H9 (cell line): ENCODE measurements around the gene ROPN1B. TPM values are rescaled to one million over a fixed set of nuclear protein-coding genes. Genes with fewer than 3 reads are reported as not detected.

Experiments used
- DNase-seq: peaks from one replicate; pipeline ENCODE4 v3.0.0-alpha.2; 2017
- H2AFZ ChIP-seq: one replicate; pipeline ENCODE4 v1.6.1; 2013; ENCODE audit warnings: mild to moderate bottlenecking, low read length, control low read depth, moderate library complexity
- H2AK5ac ChIP-seq: 2 replicates; pipeline ENCODE4 v1.6.1; 2013; ENCODE audit warnings: low read length, control low read depth, mixed read lengths; ENCODE audit not compliant: insufficient read length
- H2BK120ac ChIP-seq: one replicate; pipeline ENCODE4 v1.6.1; 2013; ENCODE audit warnings: low read depth, mild to moderate bottlenecking, low read length, control low read depth, inconsistent platforms; ENCODE audit not compliant: poor library complexity, severe bottlenecking
- H2BK12ac ChIP-seq: 2 replicates; pipeline ENCODE4 v1.6.1; 2013; ENCODE audit warnings: low read length, control low read depth, mixed read lengths, low read depth; ENCODE audit not compliant: insufficient read length
- H2BK15ac ChIP-seq: 2 replicates; pipeline ENCODE4 v1.6.1; 2013; ENCODE audit warnings: low read depth, low read length, control low read depth
- H2BK20ac ChIP-seq: one replicate; pipeline ENCODE4 v1.6.1; 2013; ENCODE audit warnings: low read depth, mild to moderate bottlenecking, low read length, control low read depth, inconsistent platforms; ENCODE audit not compliant: poor library complexity, severe bottlenecking
- H2BK5ac ChIP-seq: 2 replicates; pipeline ENCODE4 v1.6.1; 2013; ENCODE audit warnings: low read length, control low read depth, mixed read lengths; ENCODE audit not compliant: insufficient read length
- H3K14ac ChIP-seq: 2 replicates; pipeline ENCODE4 v1.6.1; 2013; ENCODE audit warnings: low read length, control low read depth; ENCODE audit not compliant: insufficient read depth
- H3K18ac ChIP-seq: 2 replicates; pipeline ENCODE4 v1.6.1; 2013; ENCODE audit warnings: low read depth, mild to moderate bottlenecking, mixed read lengths, low read length, control low read depth; ENCODE audit not compliant: insufficient read length
- H3K23ac ChIP-seq: 2 replicates; pipeline ENCODE4 v1.6.1; 2013; ENCODE audit warnings: low read length, control low read depth, mixed read lengths, low read depth; ENCODE audit not compliant: insufficient read length
- H3K23me2 ChIP-seq: 2 replicates; pipeline ENCODE4 v1.6.1; 2013; ENCODE audit warnings: low read depth, mild to moderate bottlenecking, mixed read lengths, low read length, control low read depth; ENCODE audit not compliant: insufficient read length, poor library complexity, severe bottlenecking
- H3K27ac ChIP-seq: 2 replicates; pipeline ENCODE4 v1.5.1; 2013; ENCODE audit warnings: low read length, control low read depth, mixed read lengths, low read depth; ENCODE audit not compliant: insufficient read length
- H3K27me3 ChIP-seq: 2 replicates; pipeline ENCODE4 v1.6.1; 2013; ENCODE audit warnings: low read length, control low read depth, inconsistent platforms; ENCODE audit not compliant: insufficient read depth
- H3K4ac ChIP-seq: 2 replicates; pipeline ENCODE4 v1.6.1; 2013; ENCODE audit warnings: low read depth, mild to moderate bottlenecking, control low read depth, inconsistent platforms, low read length, moderate library complexity
- H3K4me1 ChIP-seq: 2 replicates; pipeline ENCODE4 v1.6.1; 2013; ENCODE audit warnings: low read length, control low read depth, inconsistent platforms; ENCODE audit not compliant: insufficient read depth
- H3K4me2 ChIP-seq: 2 replicates; pipeline ENCODE4 v1.6.1; 2013; ENCODE audit warnings: low read length, control low read depth, mixed read lengths; ENCODE audit not compliant: insufficient read length, insufficient read depth
- H3K56ac ChIP-seq: 2 replicates; pipeline ENCODE4 v1.6.1; 2013; ENCODE audit warnings: low read depth, mild to moderate bottlenecking, mixed read lengths, low read length, control low read depth; ENCODE audit not compliant: insufficient read length
- H3K79me1 ChIP-seq: 2 replicates; pipeline ENCODE4 v1.6.1; 2013; ENCODE audit warnings: low read depth, mild to moderate bottlenecking, moderate library complexity, low read length, control low read depth, inconsistent platforms; ENCODE audit not compliant: insufficient read depth, poor library complexity, severe bottlenecking
- H3K79me2 ChIP-seq: 2 replicates; pipeline ENCODE4 v1.6.1; 2013; ENCODE audit warnings: low read length, control low read depth, inconsistent platforms; ENCODE audit not compliant: insufficient read depth
- H3K9ac ChIP-seq: 2 replicates; pipeline ENCODE4 v1.6.1; 2013; ENCODE audit warnings: low read length, control low read depth, mixed read lengths; ENCODE audit not compliant: insufficient read length; ENCODE audit errors: extremely low read depth
- H3K9me3 ChIP-seq: one replicate; pipeline ENCODE4 v1.6.1; 2013; ENCODE audit warnings: low read depth, low read length, inconsistent platforms; ENCODE audit not compliant: control insufficient read depth
- H3T11ph ChIP-seq: one replicate; pipeline ENCODE4 v1.6.1; 2013; ENCODE audit warnings: mild to moderate bottlenecking, low read length, control low read depth, inconsistent platforms
- H4K20me1 ChIP-seq: one replicate; pipeline ENCODE4 v1.6.1; 2013; ENCODE audit not compliant: control insufficient read depth, insufficient read length, insufficient read depth
- H4K5ac ChIP-seq: 2 replicates; pipeline ENCODE4 v1.6.1; 2013; ENCODE audit warnings: low read depth, mild to moderate bottlenecking, mixed read lengths, low read length, control low read depth; ENCODE audit not compliant: insufficient read length
- H4K8ac ChIP-seq: replicated peaks from 2 replicates; pipeline ENCODE4 v1.6.1; 2013; ENCODE audit warnings: low read length, control low read depth, mixed read lengths, low read depth; ENCODE audit not compliant: insufficient read length
- H4K91ac ChIP-seq: 2 replicates; pipeline ENCODE4 v1.6.1; 2013; ENCODE audit warnings: low read depth, mild to moderate bottlenecking, moderate library complexity, mixed read lengths, low read length, control low read depth; ENCODE audit not compliant: insufficient read length
- H3K27ac Mint-ChIP-seq, 3 experiments: 2 replicates in 2 of 3; 3 replicates in 1 of 3; pipeline ENCODE4 v1.8.0; 2020 to 2021; ENCODE audit warnings: mixed read lengths in 3 of 3, mild to moderate bottlenecking in 1 of 3, moderate library complexity in 1 of 3
- H3K27me3 Mint-ChIP-seq: 2 replicates; pipeline ENCODE4 v1.8.0; 2021; ENCODE audit warnings: low read depth, mild to moderate bottlenecking, moderate library complexity, mixed read lengths
- H3K36me3 Mint-ChIP-seq, 3 experiments: 2 replicates in 2 of 3; 3 replicates in 1 of 3; pipeline ENCODE4 v1.8.0; 2020 to 2021; ENCODE audit warnings: low read depth in 3 of 3, mixed read lengths in 3 of 3; ENCODE audit not compliant: insufficient read depth in 1 of 3
- H3K4me1 Mint-ChIP-seq, 2 experiments: 2 replicates each; pipeline ENCODE4 v1.8.0; 2020; ENCODE audit warnings: mixed read lengths in 2 of 2
- H3K4me3 Mint-ChIP-seq, 2 experiments: 2 replicates in 1 of 2; 3 replicates in 1 of 2; pipeline ENCODE4 v1.8.0; 2020 to 2021; ENCODE audit warnings: mild to moderate bottlenecking in 2 of 2, mixed read lengths in 2 of 2, moderate library complexity in 1 of 2
- H3K9me3 Mint-ChIP-seq, 2 experiments: 2 replicates in 1 of 2; 3 replicates in 1 of 2; pipeline ENCODE4 v1.8.0; 2020; ENCODE audit warnings: mild to moderate bottlenecking in 2 of 2, mixed read lengths in 2 of 2, moderate library complexity in 1 of 2
- CTCF ChIP-seq: fragments of 200-600 bp; sonication (generic); conservative IDR thresholded peaks from 3 replicates; pipeline ENCODE4 v1.8.0; 2021; ENCODE audit warnings: antibody characterized with exemption, mild to moderate bottlenecking
- WGBS: extraction: QIAGEN DNeasy Blood & Tissue Kit; methylation state at CpG from one replicate; pipeline ENCODE4 v1.1.7; 2013; ENCODE audit warnings: missing lambda C conversion rate, low lambda C conversion rate, mixed read lengths; ENCODE audit not compliant: insufficient read length; ENCODE audit errors: extremely low coverage; 5-methylcytosine and 5-hydroxymethylcytosine counted together
- total RNA-seq: library from RNA; stranded (reverse); gene quantifications from 2 replicates; pipeline ENCODE4 v1.2.1, GENCODE V29; 2021

The ROPN1B gene
- total RNA-seq, 1 experiment from 2014 or later = not detected

- H4K5ac ChIP-seq = no peak overlapping the region
- no peaks in the 10 kb centered on the region for H3K79me1 ChIP-seq
- H4K91ac ChIP-seq = no peak overlapping the region
- H3K56ac ChIP-seq = no peak overlapping the region
- H3K23ac ChIP-seq = no peak overlapping the region
- H2BK120ac ChIP-seq = no peak overlapping the region
- no peak overlapping the region for H3K9ac ChIP-seq
- H4K8ac ChIP-seq = no peak overlapping the region
- H3K27me3 ChIP-seq = no peaks in the 10 kb centered on the region
- H3K4me2 ChIP-seq = no peak overlapping the region
- TF ChIP-seq CTCF = no peak
- Mint-ChIP-seq H3K4me3 (no peak overlapping the region), H3K4me1 (peaks cover 33 to 35% of the 10 kb centered on the region in 2 experiments), H3K27me3 (no peaks in the 10 kb centered on the region; the same call in 1 of the 2 replicates), H3K9me3 (no peaks in the 10 kb centered on the region), H3K27ac (peak overlapping the region in 2 of 3 experiments; percentile 71 to 80; a peak in 3 of 7 replicates), H3K36me3 (peaks cover 9 to 27% (median 22%) of the 10 kb centered on the region in 3 experiments; a peak in 5 of 7 replicates)
- H3T11ph ChIP-seq = no peak overlapping the region
- no CpG with 5 or more reads among the region's 5 CpGs for WGBS
- H4K20me1 ChIP-seq = no peaks in the 10 kb centered on the region
- no peak overlapping the region for H3K14ac ChIP-seq
- no peak overlapping the region for H2BK12ac ChIP-seq
- H3K4ac ChIP-seq = no peak overlapping the region
- DNase-seq = peak; percentile 21
- H3K27ac ChIP-seq = no peak overlapping the region
- H3K9me3 ChIP-seq = no peaks in the 10 kb centered on the region
- peaks cover 6% of the 10 kb centered on the region; the same call in 1 of the 2 replicates for H3K4me1 ChIP-seq
- no peak overlapping the region for H2BK20ac ChIP-seq
- no peak overlapping the region for H2BK15ac ChIP-seq
- no peak overlapping the region for H2BK5ac ChIP-seq
- no peak overlapping the region for H2AFZ ChIP-seq
- H3K18ac ChIP-seq = no peak overlapping the region
- no peak overlapping the region for H2AK5ac ChIP-seq
- no peaks in the 10 kb centered on the region for H3K79me2 ChIP-seq
- H3K23me2 ChIP-seq = no peaks in the 10 kb centered on the region
These were observed 52.2 kb downstream of the ROPN1B start for GRCh38 chr3:126021224-126021623.
